Measurements from ENCODE around the gene NR3C2. TPM values are rescaled to one million over a fixed set of nuclear protein-coding genes. Genes with fewer than 3 reads are reported as not detected.

NR3C2 gene
- total and polyA plus RNA-seq, 10 of the 15 experiments (the other 5 are each of a cell fraction or from before 2014, with no cell fraction given): 0.05 to 0.11 (median 0.08) TPM; not detected in 4

GRCh38 chr4:148266921-148267320 lies 175.3 kb downstream of the NR3C2 start:
- Histone ChIP-seq H3K27me3 (replicated peaks in 1 of 2; ENCODE audit: control insufficient read depth in 2 of 2, insufficient read depth in 2 of 2, low read length in 1 of 2) (no peaks in the 10 kb centered on the region), H3K9ac (ENCODE audit: control insufficient read depth, insufficient read depth, low read length) (no peak overlapping the region), H3K79me2 (ENCODE audit: control insufficient read depth, insufficient read depth, low read length) (no peaks in the 10 kb centered on the region), H3K4me3 (no peak overlapping the region), H3K9me3 (replicated peaks; ENCODE audit: control insufficient read depth, insufficient read depth, low read length) (no peaks in the 10 kb centered on the region), H2AFZ (ENCODE audit: control insufficient read depth, low read depth, low read length) (no peak overlapping the region), H3K36me3 (ENCODE audit: control insufficient read depth in 2 of 2, insufficient read depth in 2 of 2, low read length in 1 of 2) (no peaks in the 10 kb centered on the region), H3K27ac (ENCODE audit: control insufficient read depth, insufficient read depth) (no peak overlapping the region), H4K20me1 (ENCODE audit: control insufficient read depth, insufficient read depth) (no peaks in the 10 kb centered on the region), H3K4me2 (ENCODE audit: control insufficient read depth, insufficient read depth) (no peak overlapping the region), H3K4me1 (ENCODE audit: control insufficient read depth, insufficient read depth, low read length) (no peaks in the 10 kb centered on the region)
- intact Hi-C loops (cut with micrococcal nuclease; ENCODE audit: unreplicated experiment) (no loop called here), in situ Hi-C loops (cut with MboI) (no loop called here)
- TF ChIP-seq DPF2 (IDR thresholded peaks at IDR 0.05): no peak
- no peak for TF ChIP-seq ESRRA (IDR thresholded peaks at IDR 0.05; ENCODE audit: low read length)
- TF ChIP-seq, protein P1, sequence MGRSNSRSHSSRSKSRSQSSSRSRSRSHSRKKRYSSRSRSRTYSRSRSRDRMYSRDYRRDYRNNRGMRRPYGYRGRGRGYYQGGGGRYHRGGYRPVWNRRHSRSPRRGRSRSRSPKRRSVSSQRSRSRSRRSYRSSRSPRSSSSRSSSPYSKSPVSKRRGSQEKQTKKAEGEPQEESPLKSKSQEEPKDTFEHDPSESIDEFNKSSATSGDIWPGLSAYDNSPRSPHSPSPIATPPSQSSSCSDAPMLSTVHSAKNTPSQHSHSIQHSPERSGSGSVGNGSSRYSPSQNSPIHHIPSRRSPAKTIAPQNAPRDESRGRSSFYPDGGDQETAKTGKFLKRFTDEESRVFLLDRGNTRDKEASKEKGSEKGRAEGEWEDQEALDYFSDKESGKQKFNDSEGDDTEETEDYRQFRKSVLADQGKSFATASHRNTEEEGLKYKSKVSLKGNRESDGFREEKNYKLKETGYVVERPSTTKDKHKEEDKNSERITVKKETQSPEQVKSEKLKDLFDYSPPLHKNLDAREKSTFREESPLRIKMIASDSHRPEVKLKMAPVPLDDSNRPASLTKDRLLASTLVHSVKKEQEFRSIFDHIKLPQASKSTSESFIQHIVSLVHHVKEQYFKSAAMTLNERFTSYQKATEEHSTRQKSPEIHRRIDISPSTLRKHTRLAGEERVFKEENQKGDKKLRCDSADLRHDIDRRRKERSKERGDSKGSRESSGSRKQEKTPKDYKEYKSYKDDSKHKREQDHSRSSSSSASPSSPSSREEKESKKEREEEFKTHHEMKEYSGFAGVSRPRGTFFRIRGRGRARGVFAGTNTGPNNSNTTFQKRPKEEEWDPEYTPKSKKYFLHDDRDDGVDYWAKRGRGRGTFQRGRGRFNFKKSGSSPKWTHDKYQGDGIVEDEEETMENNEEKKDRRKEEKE (IDR thresholded peaks at IDR 0.05): no peak
- WGBS (ENCODE audit: insufficient coverage, insufficient replicate concordance, low lambda C conversion rate, missing lambda C conversion rate): 48% methylated on average over 2 of the region's 2 CpGs
- SMC1A ChIA-PET (ENCODE audit: uncharacterized antibody, unreplicated experiment): no interaction called here
- FAIRE-seq (no peak), ATAC-seq (no peak), DNase-seq (ENCODE audit: low read depth, low spot score) (no peak)
- CTCF ChIA-PET: no interaction called here
- RAD21 ChIA-PET (ENCODE audit: unreplicated experiment): no interaction called here
- POLR2A ChIA-PET: no interaction called here
- no TSS peak for BruUV-seq (replicated peaks)

DNA sequence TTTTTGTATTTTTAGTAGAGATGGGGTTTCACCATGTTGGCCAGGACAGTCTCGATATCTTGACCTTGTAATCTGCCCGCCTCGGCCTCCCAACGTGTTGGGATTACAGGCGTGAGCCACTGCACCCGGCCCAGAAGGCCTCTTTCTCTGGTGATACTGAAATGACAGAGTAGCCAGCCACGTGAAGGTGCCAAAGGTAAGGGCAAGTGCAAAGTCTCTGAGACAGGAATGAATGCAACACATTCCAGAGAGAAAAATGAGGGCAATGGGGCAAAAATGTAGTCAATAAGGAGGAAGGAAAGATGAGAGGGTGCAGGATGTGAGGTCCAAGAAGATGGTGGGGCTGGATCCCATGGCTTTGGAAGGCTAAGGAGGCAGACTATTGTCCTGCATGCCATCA lies 176.0 kb downstream of the NR3C2 start:
- H3K36me3 ChIP-seq (ENCODE audit: control insufficient read depth in 2 of 2, insufficient read depth in 2 of 2, low read length in 1 of 2): no peaks in the 10 kb centered on the region
- H3K4me1 ChIP-seq (ENCODE audit: control insufficient read depth, insufficient read depth, low read length): no peaks in the 10 kb centered on the region
- no peaks in the 10 kb centered on the region for H3K79me2 ChIP-seq (ENCODE audit: control insufficient read depth, insufficient read depth, low read length)
- H3K9ac ChIP-seq (ENCODE audit: control insufficient read depth, insufficient read depth, low read length): no peak overlapping the region
- no peak overlapping the region for H3K4me2 ChIP-seq (ENCODE audit: control insufficient read depth, insufficient read depth)
- WGBS (ENCODE audit: insufficient coverage, insufficient replicate concordance, low lambda C conversion rate, missing lambda C conversion rate): 69% methylated on average over 7 of the region's 7 CpGs
- no peaks in the 10 kb centered on the region for H3K27me3 ChIP-seq (replicated peaks in 1 of 2; ENCODE audit: control insufficient read depth in 2 of 2, insufficient read depth in 2 of 2, low read length in 1 of 2)
- H3K9me3 ChIP-seq (replicated peaks; ENCODE audit: control insufficient read depth, insufficient read depth, low read length): no peaks in the 10 kb centered on the region
- TF ChIP-seq RB1 (IDR thresholded peaks at IDR 0.05; ENCODE audit: borderline replicate concordance) (no peak), ATF7 (IDR thresholded peaks at IDR 0.05; ENCODE audit: low read depth) (no peak), HSF1 (IDR thresholded peaks at IDR 0.05; ENCODE audit: low read depth, low read length) (no peak), ZNF207 (IDR thresholded peaks at IDR 0.05; ENCODE audit: borderline replicate concordance) (no peak), CBFB (IDR thresholded peaks at IDR 0.05; ENCODE audit: low read depth) (no peak), LARP7 (IDR thresholded peaks at IDR 0.05) (no peak), ZNF384 (IDR thresholded peaks at IDR 0.05; ENCODE audit: borderline replicate concordance, low read depth, low read length) (no peak), NFIC (IDR thresholded peaks at IDR 0.05; ENCODE audit: low read depth, low read length) (no peak)
- TF ChIP-seq, protein P2, sequence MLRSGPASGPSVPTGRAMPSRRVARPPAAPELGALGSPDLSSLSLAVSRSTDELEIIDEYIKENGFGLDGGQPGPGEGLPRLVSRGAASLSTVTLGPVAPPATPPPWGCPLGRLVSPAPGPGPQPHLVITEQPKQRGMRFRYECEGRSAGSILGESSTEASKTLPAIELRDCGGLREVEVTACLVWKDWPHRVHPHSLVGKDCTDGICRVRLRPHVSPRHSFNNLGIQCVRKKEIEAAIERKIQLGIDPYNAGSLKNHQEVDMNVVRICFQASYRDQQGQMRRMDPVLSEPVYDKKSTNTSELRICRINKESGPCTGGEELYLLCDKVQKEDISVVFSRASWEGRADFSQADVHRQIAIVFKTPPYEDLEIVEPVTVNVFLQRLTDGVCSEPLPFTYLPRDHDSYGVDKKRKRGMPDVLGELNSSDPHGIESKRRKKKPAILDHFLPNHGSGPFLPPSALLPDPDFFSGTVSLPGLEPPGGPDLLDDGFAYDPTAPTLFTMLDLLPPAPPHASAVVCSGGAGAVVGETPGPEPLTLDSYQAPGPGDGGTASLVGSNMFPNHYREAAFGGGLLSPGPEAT (IDR thresholded peaks at IDR 0.05; ENCODE audit: low read depth): no peak
- H4K20me1 ChIP-seq (ENCODE audit: control insufficient read depth, insufficient read depth): no peaks in the 10 kb centered on the region
- intact Hi-C loops (cut with micrococcal nuclease; ENCODE audit: unreplicated experiment) (no loop called here), in situ Hi-C loops (cut with MboI) (no loop called here)
- SMC1A ChIA-PET (ENCODE audit: uncharacterized antibody, unreplicated experiment): interaction anchor here (0.7 to 1.2 kb wide), 2 partner anchors 24 to 126 kb away, joined by 3 to 4 read pairs; no protein-coding TSS in a partner anchor
- no peak for FAIRE-seq
- no TSS peak for BruUV-seq (replicated peaks)
- POLR2A ChIA-PET: no interaction called here
- no peak overlapping the region for H3K4me3 ChIP-seq
- no peak overlapping the region for H2AFZ ChIP-seq (ENCODE audit: control insufficient read depth, low read depth, low read length)
- no peak for ATAC-seq
- RAD21 ChIA-PET (ENCODE audit: unreplicated experiment): no interaction called here
- CTCF ChIA-PET: no interaction called here
- no peak for DNase-seq (ENCODE audit: low read depth, low spot score)
- H3K27ac ChIP-seq (ENCODE audit: control insufficient read depth, insufficient read depth): no peak overlapping the region
